Measurements from ENCODE around the gene PARN.

Gene PARN

GRCh38 chr16:14549789-14550153, 80.3 kb downstream of the PARN start (continued):
- TF ChIP-seq KLF8 (tag by site-specific recombination; IDR thresholded peaks at IDR 0.05) (peak; percentile 58), PRDM4 (tag by site-specific recombination; IDR thresholded peaks at IDR 0.05) (peak; percentile 40; the same call in 1 of the 2 replicates), ZNF423 (tag by site-specific recombination; IDR thresholded peaks at IDR 0.05) (no peak), KLF17 (tag by site-specific recombination; IDR thresholded peaks at IDR 0.05) (no peak), ZNF623 (tag by site-specific recombination; IDR thresholded peaks at IDR 0.05) (no peak), ZNF621 (tag by site-specific recombination; IDR thresholded peaks at IDR 0.05) (no peak), ZNF501 (tag by site-specific recombination; IDR thresholded peaks at IDR 0.05) (no peak), ZBTB26 (tag by site-specific recombination; optimal IDR thresholded peaks at IDR 0.05) (no peak), ZNF155 (tag by site-specific recombination; IDR thresholded peaks at IDR 0.05) (no peak), HOXC10 (CRISPR knock-in tag; IDR thresholded peaks at IDR 0.05) (no peak), ZNF24 (tag by site-specific recombination; IDR thresholded peaks at IDR 0.05) (no peak; the same call in 1 of the 2 replicates), ZNF792 (tag by site-specific recombination; IDR thresholded peaks at IDR 0.05) (no peak), ZIC2 (tag by site-specific recombination; IDR thresholded peaks at IDR 0.05) (peak; percentile 55; the same call in 1 of the 2 replicates), ZFHX2 (tag by site-specific recombination; conservative IDR thresholded peaks at IDR 0.05) (no peak), ZNF174 (tag by site-specific recombination; IDR thresholded peaks at IDR 0.05) (no peak)
- TF ChIP-seq, protein P1, sequence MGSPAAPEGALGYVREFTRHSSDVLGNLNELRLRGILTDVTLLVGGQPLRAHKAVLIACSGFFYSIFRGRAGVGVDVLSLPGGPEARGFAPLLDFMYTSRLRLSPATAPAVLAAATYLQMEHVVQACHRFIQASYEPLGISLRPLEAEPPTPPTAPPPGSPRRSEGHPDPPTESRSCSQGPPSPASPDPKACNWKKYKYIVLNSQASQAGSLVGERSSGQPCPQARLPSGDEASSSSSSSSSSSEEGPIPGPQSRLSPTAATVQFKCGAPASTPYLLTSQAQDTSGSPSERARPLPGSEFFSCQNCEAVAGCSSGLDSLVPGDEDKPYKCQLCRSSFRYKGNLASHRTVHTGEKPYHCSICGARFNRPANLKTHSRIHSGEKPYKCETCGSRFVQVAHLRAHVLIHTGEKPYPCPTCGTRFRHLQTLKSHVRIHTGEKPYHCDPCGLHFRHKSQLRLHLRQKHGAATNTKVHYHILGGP (tag by site-specific recombination; IDR thresholded peaks at IDR 0.05) = no peak
- TF ChIP-seq, protein P2, sequence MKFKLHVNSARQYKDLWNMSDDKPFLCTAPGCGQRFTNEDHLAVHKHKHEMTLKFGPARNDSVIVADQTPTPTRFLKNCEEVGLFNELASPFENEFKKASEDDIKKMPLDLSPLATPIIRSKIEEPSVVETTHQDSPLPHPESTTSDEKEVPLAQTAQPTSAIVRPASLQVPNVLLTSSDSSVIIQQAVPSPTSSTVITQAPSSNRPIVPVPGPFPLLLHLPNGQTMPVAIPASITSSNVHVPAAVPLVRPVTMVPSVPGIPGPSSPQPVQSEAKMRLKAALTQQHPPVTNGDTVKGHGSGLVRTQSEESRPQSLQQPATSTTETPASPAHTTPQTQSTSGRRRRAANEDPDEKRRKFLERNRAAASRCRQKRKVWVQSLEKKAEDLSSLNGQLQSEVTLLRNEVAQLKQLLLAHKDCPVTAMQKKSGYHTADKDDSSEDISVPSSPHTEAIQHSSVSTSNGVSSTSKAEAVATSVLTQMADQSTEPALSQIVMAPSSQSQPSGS (tag by site-specific recombination; IDR thresholded peaks at IDR 0.05; ENCODE audit: low read depth) = 0 out of 2 replicates have a peak, but pooled peaks have one; percentile 38

- Histone ChIP-seq H3K4me1 (ENCODE audit: control insufficient read depth, insufficient read depth, low read length) (peaks cover 17% of the 10 kb centered on the region), H3K36me3 (ENCODE audit: control insufficient read depth in 2 of 2, insufficient read depth in 1 of 2, low read length in 2 of 2) (peaks cover 1 to 10% of the 10 kb centered on the region in 2 experiments; a peak in 2 of 3 replicates), H3K27ac (ENCODE audit: extremely low read depth, low read depth, low read length) (peak overlapping the region; percentile 22; the same call in 1 of the 2 replicates), H3K9me3 (ENCODE audit: control insufficient read depth, insufficient read depth, low read depth, low read length) (no peaks in the 10 kb centered on the region), H3K4me3 (ENCODE audit: low read depth, low read length) (no peak overlapping the region)
- ChIA-PET CTCF (interaction anchor here (0.5 kb wide), 1 partner anchor 9 kb away, joined by 3 read pairs; no protein-coding TSS in a partner anchor), POLR2A (no interaction called here)
- TF ChIP-seq ZNF391 (tag by site-specific recombination; IDR thresholded peaks at IDR 0.05; ENCODE audit: borderline replicate concordance, low read depth) (no peak), ZNF398 (tag by site-specific recombination; IDR thresholded peaks at IDR 0.05) (0 out of 2 replicates have a peak, but pooled peaks have one; percentile 42), ZNF175 (tag by site-specific recombination; IDR thresholded peaks at IDR 0.05) (no peak), ZNF548 (tag by site-specific recombination; IDR thresholded peaks at IDR 0.05) (no peak), ZNF610 (tag by site-specific recombination; IDR thresholded peaks at IDR 0.05; ENCODE audit: borderline replicate concordance) (no peak)
Observed at GRCh38 chr16:14548933-14549788, 80.9 kb downstream of the PARN start.

Measured in HEK293 (cell line).